Ovary (tissue), 3 donors: ENCODE measurements around the gene PPP2R1B.

Experiments
- CTCF ChIP-seq, 3 donors: fragments of 450-650 bp in 2 of 3; fragments of 200-600 bp in 1 of 3; IDR thresholded peaks; one replicate each; pipeline versions ENCODE4 v1.5.1 to v1.8.0; 2016 to 2022; ENCODE audit warnings: antibody characterized with exemption in 3 of 3, mild to moderate bottlenecking in 1 of 3
- EP300 ChIP-seq: sonication (generic); formaldehyde crosslinking; IDR thresholded peaks from one replicate; pipeline ENCODE4 v1.6.1; 2017; ENCODE audit warnings: antibody characterized with exemption
- POLR2A ChIP-seq: fragments of 450-650 bp; IDR thresholded peaks from one replicate; pipeline ENCODE4 v1.6.1; 2017; ENCODE audit warnings: antibody characterized with exemption, mild to moderate bottlenecking, moderate library complexity
- donor health status: DM: no; HTN: no; CAD: no.

GRCh38 chr11:111801135-111801534 lies 34.9 kb upstream of the PPP2R1B start:
- no peak for TF ChIP-seq CTCF (IDR thresholded peaks at IDR 0.05)
- no peak for TF ChIP-seq POLR2A
- TF ChIP-seq EP300: no peak
